Cardiac fibroblast (primary cell): ENCODE data around the gene THADA.

ENCODE experiments used
- DNase-seq, 2 donors: peaks; one replicate each; pipeline versions ENCODE4 v3.0.0 to v3.0.0-alpha.2; 2010; ENCODE audit warnings: low read depth in 2 of 2
- H3K4me3 ChIP-seq, 2 donors: replicated peaks in 1 of 2; 1 replicate in 1 of 2; 2 replicates in 1 of 2; pipeline ENCODE4 v1.5.1; 2011; ENCODE audit warnings: low read depth in 2 of 2, low read length in 2 of 2, mild to moderate bottlenecking in 2 of 2, moderate library complexity in 1 of 2
- CTCF ChIP-seq: IDR thresholded peaks from one replicate; pipeline ENCODE4 v1.5.1; 2011; ENCODE audit warnings: low read depth, mild to moderate bottlenecking, low read length, inconsistent platforms

Gene THADA

GRCh38 chr2:43258547-43259156 is 337.2 kb downstream of the THADA start:
- no peak for TF ChIP-seq CTCF

GRCh38 chr2:43255296-43255910 is 340.4 kb downstream of the THADA start:
- no peak overlapping the region for H3K4me3 ChIP-seq
- no peak for TF ChIP-seq CTCF
- DNase-seq: peak in 1 of 2 donors; percentile 42

More at GRCh38 chr2:43258547-43259156, 337.2 kb downstream of the THADA start:
- H3K4me3 ChIP-seq: no peak overlapping the region
- DNase-seq: no peak

GRCh38 chr2:43254331-43254730 is 341.5 kb downstream of the THADA start:
- no peak for TF ChIP-seq CTCF
- DNase-seq: no peak

GRCh38 chr2:43251171-43251731 is 344.6 kb downstream of the THADA start:
- no peak overlapping the region for H3K4me3 ChIP-seq
- peak; percentile 71 to 73 for DNase-seq
- no peak for TF ChIP-seq CTCF

More at GRCh38 chr2:43254331-43254730, 341.5 kb downstream of the THADA start:
- H3K4me3 ChIP-seq: no peak overlapping the region

- TF ChIP-seq CTCF: no peak
- no peak overlapping the region for H3K4me3 ChIP-seq
- DNase-seq: no peak
These were observed 345.8 kb downstream of the THADA start for GRCh38 chr2:43250015-43250414.

GRCh38 chr2:43248621-43249020 is 347.2 kb downstream of the THADA start:
- no peak for TF ChIP-seq CTCF
- DNase-seq: no peak
- H3K4me3 ChIP-seq: no peak overlapping the region

- DNase-seq: peak in 1 of 2 donors; percentile 27
- no peak for TF ChIP-seq CTCF
- no peak overlapping the region for H3K4me3 ChIP-seq
These were observed 349.2 kb downstream of the THADA start for GRCh38 chr2:43246641-43247040.
